MM.1S (cell line): ENCODE results near the gene ATF7.

Source experiments
- DNase-seq: peaks from one replicate; pipeline ENCODE4 v3.0.0-alpha.2; 2015
- H2AFZ ChIP-seq: fragments of 300-600 bp; sonication (generic); 2 replicates; pipeline ENCODE4 v1.6.0; 2016; ENCODE audit warnings: antibody characterized with exemption, low read length
- H3F3A ChIP-seq: fragments of 300-600 bp; sonication (generic); 2 replicates; pipeline ENCODE4 v1.6.1; 2016; ENCODE audit warnings: mild to moderate bottlenecking, antibody characterized with exemption, low read length, moderate library complexity, mixed read lengths; ENCODE audit not compliant: insufficient read depth
- H3K27ac ChIP-seq: fragments of 300-600 bp; sonication (generic); 2 replicates; pipeline ENCODE4 v1.5.1; 2016; ENCODE audit warnings: mild to moderate bottlenecking, low read length
- H3K27me3 ChIP-seq: fragments of 300-600 bp; sonication (generic); replicated peaks from 2 replicates; pipeline ENCODE4 v1.6.0; 2016; ENCODE audit warnings: low read length; ENCODE audit not compliant: insufficient read depth
- H3K36me3 ChIP-seq: fragments of 300-600 bp; sonication (generic); replicated peaks from 2 replicates; pipeline ENCODE4 v1.6.1; 2016; ENCODE audit warnings: mild to moderate bottlenecking, low read length, mixed read lengths; ENCODE audit not compliant: insufficient read depth
- H3K4me1 ChIP-seq: fragments of 300-600 bp; sonication (generic); 2 replicates; pipeline ENCODE4 v1.6.1; 2016; ENCODE audit warnings: low read length, mixed read lengths
- H3K4me2 ChIP-seq: fragments of 300-600 bp; sonication (generic); 2 replicates; pipeline ENCODE4 v1.6.0; 2016; ENCODE audit warnings: low read depth, low read length
- H3K4me3 ChIP-seq: fragments of 300-600 bp; sonication (generic); 2 replicates; pipeline ENCODE4 v1.5.1; 2016; ENCODE audit warnings: low read length, mixed read lengths
- H3K79me2 ChIP-seq: fragments of 300-600 bp; sonication (generic); 2 replicates; pipeline ENCODE4 v1.6.1; 2016; ENCODE audit warnings: mixed run types, low read length, mixed read lengths
- H3K9ac ChIP-seq: fragments of 300-600 bp; sonication (generic); 2 replicates; pipeline ENCODE4 v1.6.1; 2016; ENCODE audit warnings: low read length, mixed read lengths
- H3K9me2 ChIP-seq: fragments of 300-600 bp; sonication (generic); replicated peaks from 2 replicates; pipeline ENCODE4 v1.6.1; 2016; ENCODE audit warnings: mild to moderate bottlenecking, low read length, mixed read lengths; ENCODE audit not compliant: insufficient read depth
- H3K9me3 ChIP-seq: fragments of 300-600 bp; sonication (generic); replicated peaks from 2 replicates; pipeline ENCODE4 v1.6.1; 2016; ENCODE audit warnings: mild to moderate bottlenecking, low read length, mixed read lengths; ENCODE audit not compliant: insufficient read depth
- H4K20me1 ChIP-seq: fragments of 300-600 bp; sonication (generic); 2 replicates; pipeline ENCODE4 v1.6.1; 2016; ENCODE audit warnings: mild to moderate bottlenecking, low read length, moderate library complexity, mixed read lengths; ENCODE audit not compliant: insufficient read depth
- CTCF ChIP-seq: fragments of 300-600 bp; sonication (generic); IDR thresholded peaks from 2 replicates; pipeline ENCODE4 v1.5.1; 2016; ENCODE audit warnings: antibody characterized with exemption, low read length, mixed read lengths
- EZH2 ChIP-seq: fragments of 300-600 bp; sonication (generic); optimal IDR thresholded peaks from 2 replicates; pipeline ENCODE3; 2017; ENCODE audit warnings: low read depth, mild to moderate bottlenecking, antibody characterized with exemption, low read length, mixed read lengths
- EZH2phosphoT487 ChIP-seq: fragments of 300-600 bp; sonication (generic); IDR thresholded peaks from 2 replicates; pipeline ENCODE4 v1.6.1; 2018; ENCODE audit warnings: antibody characterized with exemption, low read length

Gene ATF7

GRCh38 chr12:53536962-53537361 is 89.2 kb downstream of the ATF7 start:
- H3F3A ChIP-seq, result no peaks in the 10 kb centered on the region
- TF ChIP-seq EZH2phosphoT487, result no peak
- TF ChIP-seq EZH2, result no peak
- TF ChIP-seq CTCF, result no peak
- no peaks in the 10 kb centered on the region for H3K4me1 ChIP-seq
- no peak overlapping the region for H3K9ac ChIP-seq
- H4K20me1 ChIP-seq, result no peaks in the 10 kb centered on the region
- no peaks in the 10 kb centered on the region for H3K79me2 ChIP-seq
- no peak for DNase-seq
- H3K27me3 ChIP-seq, result no peaks in the 10 kb centered on the region
- no peak overlapping the region for H3K27ac ChIP-seq
- H3K4me3 ChIP-seq, result no peak overlapping the region
- H3K4me2 ChIP-seq, result no peak overlapping the region
- H3K9me3 ChIP-seq, result no peaks in the 10 kb centered on the region
- H3K9me2 ChIP-seq, result no peaks in the 10 kb centered on the region
- no peaks in the 10 kb centered on the region for H3K36me3 ChIP-seq
- no peak overlapping the region for H2AFZ ChIP-seq

GRCh38 chr12:53533471-53533870 is 92.7 kb downstream of the ATF7 start:
- no peaks in the 10 kb centered on the region for H3K9me3 ChIP-seq
- no peaks in the 10 kb centered on the region for H3K79me2 ChIP-seq
- no peaks in the 10 kb centered on the region for H3K36me3 ChIP-seq
- H3F3A ChIP-seq, result no peaks in the 10 kb centered on the region
- no peak overlapping the region for H3K9ac ChIP-seq
- no peaks in the 10 kb centered on the region for H3K27me3 ChIP-seq
- H4K20me1 ChIP-seq, result no peaks in the 10 kb centered on the region
- no peaks in the 10 kb centered on the region for H3K4me1 ChIP-seq
- TF ChIP-seq EZH2phosphoT487 (no peak), EZH2 (no peak), CTCF (no peak)
- H3K4me2 ChIP-seq, result no peak overlapping the region
- no peak overlapping the region for H2AFZ ChIP-seq
- H3K27ac ChIP-seq, result no peak overlapping the region
- H3K4me3 ChIP-seq, result no peak overlapping the region
- no peak for DNase-seq
- no peaks in the 10 kb centered on the region for H3K9me2 ChIP-seq

- DNase-seq, result no peak
- Histone ChIP-seq H3K4me2 (no peak overlapping the region), H3K9me2 (no peaks in the 10 kb centered on the region), H3F3A (no peaks in the 10 kb centered on the region), H3K27me3 (no peaks in the 10 kb centered on the region), H3K27ac (no peak overlapping the region), H3K79me2 (no peaks in the 10 kb centered on the region), H3K4me1 (no peaks in the 10 kb centered on the region), H2AFZ (no peak overlapping the region), H3K9me3 (no peaks in the 10 kb centered on the region), H4K20me1 (no peaks in the 10 kb centered on the region), H3K36me3 (no peaks in the 10 kb centered on the region), H3K9ac (no peak overlapping the region), H3K4me3 (no peak overlapping the region)
- TF ChIP-seq EZH2phosphoT487, result no peak
- no peak for TF ChIP-seq CTCF
- no peak for TF ChIP-seq EZH2
Observed at GRCh38 chr12:53532524-53533445, 93.4 kb downstream of the ATF7 start.
